ENCODE data around the gene NMB.

GRCh38 chr15:84689858-84690257 lies 31.9 kb upstream of the NMB start:
- TF ChIP-seq SP1 (IDR thresholded peaks at IDR 0.05) (no peak), L3MBTL2 (conservative IDR thresholded peaks at IDR 0.05) (no peak)

Data from HEK293T (cell line).